HG02970 (cell line): ENCODE data around the gene FPR3.
"Not testable (repeated sequence)": the region's sequence is repeated elsewhere in the genome, so short reads cannot be mapped to it uniquely, and the experiment has no call there.

Source experiments
- ATAC-seq: cut with Tn5 transposase; IDR thresholded peaks from one replicate; pipeline ENCODE4 v1.9.1; 2021; ENCODE audit warnings: mild to moderate bottlenecking, moderate library complexity, moderate number of reproducible peaks; ENCODE audit not compliant: unreplicated experiment, low FRiP score

Gene FPR3

DNA sequence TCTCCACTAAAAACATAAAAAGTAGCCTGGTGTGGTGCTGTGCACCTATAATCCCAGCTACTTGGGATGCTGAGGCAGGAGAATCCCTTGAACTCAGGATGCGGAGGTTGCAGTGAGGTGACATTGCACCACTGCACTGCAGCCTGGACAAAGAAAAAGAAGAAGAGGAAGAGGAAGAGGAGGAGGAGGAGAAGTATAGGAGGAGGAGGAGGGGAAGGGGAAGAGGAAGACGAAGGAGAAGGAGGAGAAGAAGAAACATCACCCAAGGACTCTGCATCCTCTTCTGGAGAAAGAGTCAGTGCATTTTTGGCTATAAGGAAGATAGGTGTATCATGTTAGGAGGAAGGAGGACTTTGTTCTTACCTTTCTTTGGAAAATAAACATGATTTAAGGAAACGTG is 13.0 kb upstream of the FPR3 start:
- no peak for ATAC-seq

DNA sequence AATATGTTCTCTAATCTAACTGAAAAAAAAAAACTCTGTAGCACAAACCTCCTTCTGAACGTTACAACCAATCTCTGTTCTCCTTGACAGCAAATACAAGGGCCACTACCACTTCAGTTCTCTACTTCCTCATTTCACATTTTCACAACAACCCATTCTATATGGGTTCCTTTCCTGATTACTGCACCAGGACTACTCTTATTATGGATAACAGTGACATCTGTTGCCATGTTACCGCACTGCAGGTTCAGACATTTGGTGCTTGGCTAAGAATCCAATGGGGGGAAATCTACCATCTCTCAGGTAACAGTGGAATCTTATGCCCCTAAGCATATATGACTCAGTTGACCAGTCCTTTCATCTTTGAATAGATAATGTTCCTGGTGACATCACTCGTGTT is 11.6 kb upstream of the FPR3 start:
- ATAC-seq = no peak

DNA sequence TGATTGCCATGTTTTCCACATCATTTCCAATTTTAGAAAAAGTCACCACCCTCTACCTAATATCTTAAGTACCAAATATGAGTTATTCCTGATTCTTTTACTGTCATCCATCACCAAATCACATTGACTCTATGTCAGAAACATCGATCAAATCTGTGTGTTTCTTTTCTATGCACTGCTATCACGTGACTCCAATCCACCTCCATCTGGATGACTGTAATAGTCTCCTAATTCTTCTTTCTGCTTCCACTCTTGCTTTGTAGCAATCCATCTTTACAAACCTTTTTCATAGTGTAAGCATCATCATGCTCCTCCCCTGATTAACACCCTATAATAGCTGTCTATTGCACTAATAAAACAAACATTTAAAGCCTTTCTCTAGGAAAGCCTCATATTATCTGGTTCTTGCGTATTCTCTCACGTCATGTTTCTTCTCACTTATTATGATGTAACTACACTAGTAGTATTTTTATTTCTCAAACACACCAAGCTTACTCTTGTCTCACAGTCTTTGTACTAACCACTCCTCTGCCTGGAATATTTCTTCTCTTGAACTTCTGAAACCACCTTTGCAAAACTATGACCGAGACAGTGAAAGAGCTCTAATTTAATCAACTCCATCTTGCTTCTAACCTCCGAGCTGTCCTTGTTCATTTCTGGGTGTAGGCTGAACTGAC is 10.7 kb upstream of the FPR3 start:
- ATAC-seq = no peak

DNA sequence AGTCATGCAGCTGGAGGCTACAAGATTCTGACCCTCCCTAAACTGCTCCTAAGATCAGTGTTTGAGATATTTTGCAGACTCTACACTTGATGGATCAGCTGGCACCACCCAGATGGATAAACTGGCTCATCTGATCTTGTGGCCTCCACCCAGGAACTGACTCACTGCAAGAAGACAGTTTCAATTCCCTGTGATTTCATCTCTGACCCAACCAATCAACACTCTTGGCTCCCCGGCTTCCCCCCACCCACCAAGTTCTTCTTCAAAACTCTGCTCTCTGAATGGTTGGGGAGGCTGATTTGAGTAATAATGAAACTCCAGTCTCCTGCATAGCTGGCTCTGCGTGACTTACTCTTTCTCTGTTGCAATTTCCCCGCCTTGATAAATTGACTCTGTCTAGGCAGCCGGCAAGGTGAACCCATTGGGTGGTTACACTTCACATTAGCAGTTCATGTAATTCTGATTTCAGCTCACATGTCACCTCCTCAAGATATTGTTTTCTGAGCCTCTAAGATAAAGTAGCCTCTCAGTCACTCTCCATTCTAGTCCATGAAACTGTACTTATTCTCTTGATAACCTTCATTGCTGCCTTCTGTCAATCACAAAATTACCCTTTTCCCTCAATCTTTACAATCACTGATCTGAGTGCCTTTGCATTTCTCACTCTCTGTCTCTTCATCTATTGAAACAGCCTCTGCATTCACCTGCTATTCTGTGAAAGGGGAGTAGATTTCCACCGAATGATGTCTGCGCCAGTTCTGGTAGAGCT is 9.9 kb upstream of the FPR3 start:
- no peak for ATAC-seq

DNA sequence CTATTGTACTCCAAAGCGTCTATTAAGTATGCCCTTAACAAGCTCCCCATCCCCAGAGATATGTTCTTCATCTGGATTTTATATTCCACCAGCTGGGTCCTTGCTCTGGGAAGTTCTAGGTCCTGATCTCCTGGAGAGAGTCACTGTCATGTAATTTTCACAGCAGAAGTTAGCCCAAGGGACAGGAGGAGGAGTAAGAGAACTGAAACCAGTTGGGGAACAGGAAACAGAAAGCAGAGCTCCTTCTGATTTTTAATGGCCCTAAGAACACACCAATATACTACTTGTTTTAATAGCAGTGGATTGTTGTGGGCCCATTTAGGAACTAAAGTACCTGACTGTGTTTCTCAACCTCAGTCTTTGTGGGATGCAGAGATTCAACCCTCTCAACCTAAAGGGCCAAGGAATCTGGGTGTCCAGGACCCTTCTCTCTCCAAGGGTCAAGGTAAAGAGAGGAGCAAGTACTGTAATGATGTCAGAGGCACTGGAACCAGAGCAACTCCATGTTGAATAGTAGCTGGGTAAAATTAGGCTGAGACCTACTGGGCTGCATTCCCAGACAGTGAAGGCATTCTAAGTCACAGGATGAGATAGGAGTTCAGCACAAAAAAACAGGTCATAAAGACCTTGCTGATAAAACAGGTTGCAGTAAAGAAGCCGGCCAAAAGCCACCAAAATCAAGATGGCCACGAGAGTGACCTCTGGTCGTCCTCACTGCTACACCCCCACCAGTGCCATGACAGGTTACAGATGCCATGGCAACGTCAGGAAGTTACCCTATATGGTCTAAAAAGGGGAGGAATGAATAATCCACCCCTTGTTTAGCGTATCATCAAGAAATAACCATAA is 8.1 kb upstream of the FPR3 start:
- ATAC-seq = no peak

DNA sequence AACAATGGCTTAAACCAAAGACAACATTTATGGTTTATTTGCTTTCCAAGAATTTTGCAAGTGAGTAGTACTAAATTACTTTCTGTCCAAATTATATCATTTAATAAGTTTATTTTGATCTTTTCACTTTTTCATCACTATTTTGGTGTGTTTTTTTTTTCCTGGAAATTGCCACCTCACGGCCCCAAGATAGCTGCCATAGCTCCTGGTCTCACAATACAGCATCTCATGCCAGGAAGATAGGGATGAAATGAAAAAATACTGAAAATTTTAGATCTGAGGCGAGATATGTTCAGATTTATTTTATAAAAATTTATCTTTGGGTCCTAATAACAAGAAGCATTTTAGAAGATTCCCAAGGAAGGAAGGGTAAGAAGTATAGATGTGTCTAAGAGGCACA is 6.9 kb upstream of the FPR3 start:
- no peak for ATAC-seq

DNA sequence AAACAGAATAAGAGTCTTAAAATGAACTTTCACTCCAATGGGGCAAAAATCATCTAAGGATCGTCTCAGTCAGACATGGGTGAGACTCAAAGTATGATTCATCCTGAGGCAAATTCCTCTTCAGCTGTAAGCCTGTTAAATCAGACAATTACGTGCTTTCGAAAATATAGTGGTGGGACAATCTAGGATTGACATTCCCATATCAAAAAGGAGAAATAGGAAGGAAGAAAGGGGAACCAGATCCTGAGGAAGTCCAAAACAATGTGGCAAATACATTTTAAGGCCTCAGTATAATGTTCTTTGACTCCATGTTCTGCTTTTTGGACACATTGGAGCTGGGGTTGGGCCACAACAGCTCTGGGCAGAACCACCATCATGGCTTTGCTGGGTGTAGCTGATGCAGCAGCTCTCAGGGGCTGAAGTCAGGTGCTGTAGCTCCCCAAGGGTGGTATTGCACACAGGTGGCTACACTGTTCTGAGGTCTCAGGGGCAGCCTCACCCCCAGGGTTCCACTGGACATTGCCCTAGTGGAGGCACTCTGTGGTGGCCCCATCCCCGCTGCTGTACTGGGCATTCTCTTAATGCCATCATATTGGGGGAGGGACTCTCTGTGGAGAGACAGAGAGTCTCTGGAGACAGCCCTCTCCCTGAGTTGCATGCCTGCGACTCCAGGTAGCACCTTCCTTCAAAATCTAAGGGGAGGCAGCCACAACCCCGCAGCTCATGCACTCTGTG is 5.7 kb upstream of the FPR3 start:
- ATAC-seq = no peak

DNA sequence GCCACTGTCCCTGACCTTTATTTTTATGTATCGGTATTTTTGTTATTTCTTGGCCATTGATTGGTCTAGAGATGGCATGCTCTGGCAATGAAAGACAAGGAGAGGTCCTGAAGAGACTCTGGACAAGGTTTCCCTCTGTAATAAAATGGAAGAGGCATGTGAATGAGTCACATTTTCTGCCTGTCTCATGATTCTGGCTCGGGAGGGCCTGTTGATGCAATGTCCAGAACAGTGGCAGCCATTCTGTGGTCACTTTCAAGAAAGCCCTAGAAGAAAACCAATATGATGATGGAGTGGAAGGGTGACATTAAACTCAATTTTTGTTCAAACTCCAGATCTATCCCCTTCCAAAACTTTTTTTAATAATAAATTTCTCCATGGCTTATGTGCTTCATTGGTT is 2.0 kb upstream of the FPR3 start:
- ATAC-seq = no peak

DNA sequence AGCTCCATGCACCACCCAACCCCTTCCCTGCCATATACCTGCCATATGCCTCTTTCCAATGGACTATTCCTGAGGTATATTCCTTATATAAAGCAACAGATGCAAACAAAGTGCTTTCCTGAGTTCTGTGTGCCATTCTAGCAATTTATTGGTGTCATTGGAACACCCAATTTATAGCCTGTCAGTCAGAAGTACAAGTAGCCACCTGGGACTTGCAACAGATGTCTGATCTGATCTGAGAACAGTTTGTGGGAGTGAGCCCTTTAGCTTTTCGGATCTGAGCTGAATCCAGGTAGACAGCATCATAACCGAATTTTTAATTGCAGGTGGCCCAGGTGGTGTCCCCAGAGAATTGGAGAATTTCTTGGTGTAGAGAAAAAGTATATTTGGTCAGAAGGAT is 963 bp upstream of the FPR3 start:
- no peak for ATAC-seq

DNA sequence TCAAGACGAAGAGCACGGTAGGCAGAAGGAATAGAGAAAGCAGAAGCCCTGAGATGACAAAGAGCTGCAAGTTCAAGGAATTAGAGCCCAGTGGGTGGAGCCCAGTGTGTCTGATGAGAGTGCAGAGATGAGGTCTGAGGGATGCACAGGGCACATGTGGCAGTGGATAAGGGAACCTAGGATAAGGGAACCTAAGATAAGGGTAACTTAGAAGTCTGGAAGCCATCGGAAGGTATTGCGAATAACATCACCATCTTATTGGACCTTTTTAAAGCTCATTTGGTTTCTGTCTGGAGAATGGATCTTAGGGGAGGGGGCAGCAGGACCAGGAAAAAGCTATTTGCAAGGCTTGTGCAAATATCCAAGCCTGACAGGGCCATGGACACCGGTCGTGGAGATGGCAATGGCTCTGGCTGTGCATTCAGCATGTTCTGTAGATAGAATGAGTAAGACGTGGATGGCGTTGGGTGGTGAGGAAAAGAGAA is 1.3 kb downstream of the FPR3 start:
- no peak for ATAC-seq

DNA sequence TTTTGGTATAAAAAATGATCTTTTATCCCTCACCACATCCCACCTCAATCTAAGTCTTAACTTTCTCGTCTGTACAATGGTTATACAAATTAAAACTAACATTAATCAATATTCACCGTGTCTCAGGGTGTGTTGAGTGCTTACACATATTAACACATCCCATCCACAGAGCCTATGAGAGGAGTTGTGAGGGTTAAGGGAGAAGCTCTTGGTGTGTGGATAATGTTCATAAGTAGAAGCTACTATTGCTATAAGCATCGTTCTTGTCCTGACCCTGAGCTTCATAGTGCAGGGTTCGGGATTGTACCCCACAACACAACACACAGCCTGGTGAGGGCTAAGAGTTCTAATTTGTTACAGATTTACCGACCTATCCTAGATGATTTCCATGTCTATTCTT is 2.5 kb downstream of the FPR3 start:
- no peak for ATAC-seq

DNA sequence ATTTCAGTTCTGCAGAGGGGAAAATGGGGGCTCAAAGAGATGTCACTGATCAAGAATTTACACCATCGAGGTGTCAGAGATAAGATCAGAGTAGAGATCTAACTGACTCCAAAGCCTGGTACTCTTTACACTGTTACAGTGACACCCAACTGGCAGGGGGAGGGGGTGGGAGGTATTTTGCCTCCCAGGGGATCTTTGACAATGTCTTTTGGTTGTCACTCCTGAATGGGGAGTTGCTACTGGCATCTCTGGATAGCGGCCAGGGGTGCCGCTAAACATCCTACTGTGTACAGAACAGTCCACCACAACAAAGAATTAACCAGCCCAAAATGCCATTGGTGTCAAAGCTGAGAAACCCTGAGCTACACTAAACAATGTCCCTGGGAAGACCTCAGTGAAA is 3.1 kb downstream of the FPR3 start:
- no peak for ATAC-seq

DNA sequence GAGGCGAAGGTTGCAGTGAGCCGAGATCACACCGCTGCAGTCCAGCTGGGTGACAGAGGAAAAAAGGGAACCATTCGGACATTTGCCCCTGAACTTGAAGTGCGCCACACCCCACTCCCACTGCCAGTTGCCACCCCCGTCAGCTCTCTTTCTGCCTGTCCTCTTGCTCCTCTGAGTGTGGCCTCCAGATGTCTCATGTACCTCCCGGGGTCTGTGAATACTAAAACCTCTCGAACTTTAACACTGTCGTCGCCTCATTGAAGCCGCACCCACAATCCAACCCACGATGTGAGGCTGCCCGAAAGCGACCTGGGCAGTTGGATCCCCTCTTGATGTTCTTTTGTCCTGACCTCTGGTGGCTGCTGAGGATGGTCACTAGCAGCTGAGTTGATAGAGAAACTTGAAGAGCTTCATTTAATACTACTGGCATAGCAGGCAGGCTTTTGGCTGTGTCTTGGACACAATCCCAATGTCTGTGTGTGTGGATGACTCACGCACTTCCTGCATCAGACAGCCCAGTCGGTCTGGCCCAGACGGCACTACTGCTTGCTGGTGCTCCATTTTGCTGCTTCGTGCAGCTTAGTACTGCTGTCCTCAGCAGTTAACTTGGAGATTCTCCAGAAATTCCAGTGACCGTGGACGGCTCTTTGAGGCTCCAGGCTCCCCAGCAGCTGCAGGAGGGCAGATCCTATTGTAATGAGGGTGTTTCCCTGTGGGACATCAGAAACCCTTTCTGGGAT is 4.2 kb downstream of the FPR3 start:
- no peak for ATAC-seq

DNA sequence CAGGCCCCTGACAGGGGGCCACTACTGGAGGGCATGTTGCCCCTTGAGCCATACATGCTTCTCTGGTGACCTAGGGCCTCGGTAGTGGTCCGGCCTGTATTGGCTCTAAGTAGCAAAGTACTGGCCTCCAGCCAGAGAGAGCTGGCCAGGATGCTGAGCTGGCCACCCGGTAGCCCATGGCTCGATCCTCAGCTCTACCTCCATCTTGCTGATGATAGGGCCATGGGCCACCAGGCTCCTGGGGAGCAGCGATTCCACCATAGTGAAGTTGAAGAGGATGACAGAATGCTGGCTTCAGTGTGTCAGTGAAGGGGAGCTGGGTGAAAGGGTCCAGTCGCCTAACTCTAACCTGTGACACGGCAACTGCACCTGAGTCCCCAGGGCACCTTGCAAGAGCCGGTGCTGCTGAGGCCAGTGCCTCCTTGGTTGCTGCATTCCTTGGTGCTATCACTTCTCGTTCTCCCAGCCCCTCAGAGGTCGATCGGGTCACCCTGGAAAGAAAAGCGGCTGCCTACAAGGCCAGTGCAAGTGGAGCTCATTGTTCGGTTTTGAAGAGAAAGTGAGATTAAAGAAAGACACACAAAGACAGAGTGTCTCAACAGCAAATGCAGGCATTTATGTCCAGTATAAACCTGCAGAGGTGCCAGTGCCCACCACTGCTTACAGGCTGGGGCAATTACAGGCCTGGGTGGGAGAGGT is 5.0 kb downstream of the FPR3 start:
- no peak for ATAC-seq

DNA sequence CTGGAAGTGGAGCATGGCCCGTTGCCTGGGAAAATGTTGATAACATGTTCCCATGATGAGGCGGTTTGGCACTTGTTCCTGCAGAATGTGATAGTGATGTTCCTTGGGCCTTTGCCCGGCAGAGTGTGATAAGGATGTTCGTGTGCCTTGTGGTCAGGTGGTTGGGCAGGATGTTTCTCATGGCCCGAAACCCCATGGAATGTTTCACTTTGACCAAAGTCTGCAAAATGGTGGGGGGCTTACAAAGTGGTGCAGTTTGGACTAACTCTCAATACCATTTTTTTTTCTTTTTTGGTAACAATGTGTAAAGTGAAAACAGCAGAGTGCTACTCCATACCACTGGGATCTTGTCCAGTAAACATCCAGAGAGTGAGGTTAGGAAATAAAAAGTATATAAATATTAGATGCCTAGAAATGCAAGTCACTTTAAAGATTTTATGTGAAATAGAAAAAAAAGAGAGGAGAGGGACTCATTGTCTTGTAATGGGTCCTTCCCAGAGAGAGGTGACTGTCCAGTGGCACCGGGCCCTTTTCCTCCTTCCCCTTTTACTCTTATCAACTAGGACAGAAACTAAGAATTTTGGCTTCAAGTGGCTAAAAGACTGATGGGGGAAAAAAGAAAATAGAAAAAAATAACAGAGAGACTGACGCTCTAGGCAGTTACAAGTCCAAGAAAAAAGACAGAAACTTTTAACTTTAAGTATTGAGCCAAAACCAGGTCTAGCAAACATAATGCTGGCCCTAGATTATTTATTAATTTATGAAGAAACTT is 5.7 kb downstream of the FPR3 start:
- ATAC-seq = no peak

DNA sequence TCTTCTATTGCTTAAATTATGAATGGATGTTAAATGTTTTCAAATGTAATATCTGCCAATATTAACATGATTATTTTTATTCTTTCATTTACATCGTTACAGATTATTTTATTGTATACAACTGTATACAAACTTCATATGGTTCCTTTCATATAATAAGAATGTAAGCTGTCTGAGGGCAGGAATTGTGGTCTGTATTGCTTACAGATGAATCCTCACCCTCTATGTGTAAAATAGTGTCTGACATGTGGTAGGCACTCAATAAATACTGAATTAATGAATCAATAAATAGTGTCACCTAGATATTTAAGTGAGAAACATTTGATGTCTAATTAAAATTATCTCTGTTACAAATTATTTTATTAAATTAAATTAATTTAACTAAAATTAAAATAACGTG is 7.8 kb downstream of the FPR3 start:
- ATAC-seq = no peak

DNA sequence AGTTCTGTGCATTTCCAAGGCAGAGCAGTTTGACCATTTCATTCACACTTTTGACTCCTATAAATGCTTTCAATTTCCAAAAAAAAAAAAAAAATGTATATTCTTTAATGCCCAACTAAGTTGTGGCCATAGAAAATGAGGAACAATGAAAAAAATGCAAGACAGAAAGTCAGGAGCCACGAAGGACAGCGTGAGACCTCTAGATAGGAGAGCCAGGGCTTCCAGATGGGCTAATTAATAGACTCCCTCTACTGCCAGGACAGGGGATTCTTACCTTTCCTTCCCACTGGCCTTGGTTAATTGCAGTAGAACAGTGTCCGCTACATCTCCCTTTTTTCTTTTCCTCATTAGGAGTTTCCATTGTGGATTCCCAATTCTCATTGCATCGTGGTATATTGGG is 8.6 kb downstream of the FPR3 start:
- no peak for ATAC-seq

DNA sequence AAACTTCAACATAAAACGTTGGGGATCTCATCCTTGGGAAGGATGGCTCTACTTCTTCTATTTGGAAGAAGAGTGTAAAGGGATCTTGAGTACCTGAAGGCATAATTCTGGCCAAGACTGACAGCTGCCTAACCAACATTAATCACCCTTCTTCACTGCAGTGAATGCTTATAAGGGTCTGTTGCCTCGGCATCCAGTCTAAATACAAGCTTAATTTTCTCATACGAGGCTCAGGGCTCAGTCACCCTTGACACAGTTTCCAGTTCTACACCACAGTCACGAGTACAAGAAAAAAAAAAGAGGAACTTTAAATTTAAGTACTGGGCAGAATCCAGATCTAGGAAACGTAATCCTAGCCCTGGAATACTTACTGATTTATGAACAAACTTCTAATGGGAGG is 9.0 kb downstream of the FPR3 start:
- no peak for ATAC-seq

DNA sequence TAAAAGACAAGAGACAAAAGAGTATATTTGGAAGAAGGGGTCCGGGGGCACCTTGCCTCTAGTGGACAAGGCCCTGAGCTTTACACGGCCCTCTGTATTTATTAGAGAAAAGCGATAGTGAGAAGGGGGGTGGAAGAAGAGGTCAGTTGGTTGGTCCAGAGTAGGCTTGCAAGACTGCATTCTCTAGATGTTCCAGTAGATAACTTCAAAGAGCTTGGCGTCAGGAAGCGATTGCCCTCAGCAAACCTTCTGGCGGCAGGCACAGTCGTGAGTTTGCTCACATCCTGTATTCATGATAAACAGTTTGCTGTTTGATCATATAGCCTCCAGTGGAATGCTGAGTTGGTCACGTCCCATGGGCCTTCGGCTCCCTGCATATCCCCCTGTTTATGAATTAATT is 9.8 kb downstream of the FPR3 start:
- ATAC-seq = not testable (repeated sequence)
